GM19467 (cell line): ENCODE measurements around the gene AATK.

Source experiments
- ATAC-seq: cut with Tn5 transposase; IDR thresholded peaks from one replicate; pipeline ENCODE4 v1.9.1; 2021; ENCODE audit warnings: mild to moderate bottlenecking, moderate library complexity; ENCODE audit not compliant: unreplicated experiment

Gene AATK

GRCh38 chr17:81118308-81119221, 47.5 kb downstream of the AATK start:
- ATAC-seq = no peak

DNA sequence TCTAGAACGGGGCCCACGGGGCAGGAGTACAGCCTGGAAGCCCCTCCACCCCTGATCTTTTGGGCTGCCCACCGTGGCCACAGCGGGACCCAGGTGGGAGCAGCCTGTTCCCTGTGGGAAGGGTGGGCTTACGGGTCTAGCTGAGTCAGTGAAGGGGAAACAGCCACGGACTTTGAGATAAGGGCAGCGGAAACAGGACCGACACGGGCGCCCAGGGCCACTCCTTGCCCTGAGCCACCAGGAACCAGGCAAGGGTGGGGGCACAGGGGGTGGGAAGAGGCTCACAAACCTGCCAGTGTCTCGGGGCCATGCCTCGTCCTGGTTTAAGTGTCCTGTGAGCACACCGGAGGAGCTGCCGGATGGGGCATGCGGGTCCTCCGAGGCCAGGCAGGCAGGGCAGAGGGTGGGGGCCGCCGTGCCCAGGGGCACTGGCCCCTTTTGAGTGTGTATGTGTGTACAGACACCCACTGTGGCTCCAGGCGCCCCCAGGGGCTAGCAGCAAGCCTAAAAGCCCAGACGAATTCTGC, 48.3 kb downstream of the AATK start:
- no peak for ATAC-seq

DNA sequence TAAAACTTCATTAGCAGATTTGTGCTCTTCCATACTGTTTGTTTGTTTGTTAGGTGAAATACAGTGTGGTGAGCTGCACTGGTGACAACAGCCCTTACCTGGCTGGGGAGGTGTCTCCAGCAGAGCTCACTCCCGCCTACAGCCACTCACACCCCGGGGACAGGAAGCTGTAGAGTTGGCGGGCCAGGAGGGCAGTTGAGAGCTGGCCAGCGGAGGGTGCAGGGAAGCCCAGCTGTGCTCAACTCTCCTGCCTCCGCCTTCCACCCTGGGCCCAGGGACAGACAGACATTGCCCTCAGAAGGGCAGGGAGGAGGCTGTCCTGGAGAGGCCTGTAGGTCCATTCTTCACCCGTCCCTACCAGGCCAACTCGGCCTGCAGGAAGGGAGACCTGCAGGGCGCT, 49.3 kb downstream of the AATK start:
- ATAC-seq = no peak

DNA sequence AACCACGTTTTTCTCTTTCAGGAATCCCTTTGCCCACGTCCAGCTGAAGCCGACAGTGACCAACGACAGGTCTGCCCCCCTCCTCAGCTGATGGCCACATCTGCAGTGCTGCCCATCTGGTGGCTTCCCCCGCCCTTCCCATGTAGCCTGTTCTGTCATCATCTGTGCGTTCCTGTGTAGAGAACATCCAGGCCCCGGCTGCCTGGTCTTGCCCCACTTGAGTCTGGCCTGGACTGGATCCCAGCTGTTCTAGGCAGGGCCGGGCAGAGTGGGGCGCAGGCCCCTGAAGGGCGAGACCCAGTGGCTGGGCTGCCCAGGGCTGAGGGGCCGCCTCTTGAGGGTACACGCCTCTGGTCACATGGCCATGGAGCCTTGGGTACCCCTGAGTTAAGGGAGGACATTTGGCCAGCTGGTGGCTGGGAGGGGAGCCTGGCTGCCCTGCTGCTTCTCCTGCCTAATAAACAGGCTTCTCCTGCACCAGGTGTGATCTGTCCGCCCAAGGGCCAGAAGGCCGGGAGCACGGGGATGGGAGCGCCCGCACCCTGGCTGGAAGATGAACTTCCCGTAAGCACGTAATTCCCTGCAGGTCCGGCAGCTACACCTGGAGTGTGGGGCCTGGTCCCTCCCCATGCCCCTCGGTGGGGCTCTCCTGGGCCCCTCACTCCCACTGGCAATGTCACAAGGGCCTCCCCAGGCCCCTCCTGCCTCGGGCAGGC, 50.1 kb downstream of the AATK start:
- no peak for ATAC-seq

DNA sequence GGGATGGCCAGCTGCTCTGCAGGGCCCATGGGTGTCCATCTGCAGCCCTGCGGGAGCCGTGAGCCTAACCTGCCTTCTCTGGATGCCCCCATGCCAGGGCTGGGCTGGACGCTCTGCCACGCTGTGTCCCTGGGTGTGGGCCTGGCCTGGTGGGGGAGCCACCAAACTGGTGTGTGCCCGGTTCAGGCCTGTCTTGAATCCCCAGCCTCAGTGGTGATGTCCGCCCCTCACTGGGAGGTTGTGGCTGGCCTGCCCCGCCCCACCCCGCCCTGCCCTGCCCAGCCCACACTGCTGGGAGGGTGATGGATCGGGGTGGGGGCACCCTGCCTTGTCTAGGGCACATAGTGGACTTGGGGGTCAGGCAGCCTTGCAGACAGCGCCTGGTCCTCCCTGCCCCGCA, 50.8 kb downstream of the AATK start:
- no peak for ATAC-seq

- ATAC-seq = no peak
These were observed 51.5 kb downstream of the AATK start for GRCh38 chr17:81114351-81115093.

- no peak for ATAC-seq
These were observed 52.8 kb downstream of the AATK start for GRCh38 chr17:81113158-81113724.

GRCh38 chr17:81112450-81112849, 53.6 kb downstream of the AATK start:
- ATAC-seq = no peak

- no peak for ATAC-seq
These were observed 55.0 kb downstream of the AATK start for GRCh38 chr17:81111066-81111465.

DNA sequence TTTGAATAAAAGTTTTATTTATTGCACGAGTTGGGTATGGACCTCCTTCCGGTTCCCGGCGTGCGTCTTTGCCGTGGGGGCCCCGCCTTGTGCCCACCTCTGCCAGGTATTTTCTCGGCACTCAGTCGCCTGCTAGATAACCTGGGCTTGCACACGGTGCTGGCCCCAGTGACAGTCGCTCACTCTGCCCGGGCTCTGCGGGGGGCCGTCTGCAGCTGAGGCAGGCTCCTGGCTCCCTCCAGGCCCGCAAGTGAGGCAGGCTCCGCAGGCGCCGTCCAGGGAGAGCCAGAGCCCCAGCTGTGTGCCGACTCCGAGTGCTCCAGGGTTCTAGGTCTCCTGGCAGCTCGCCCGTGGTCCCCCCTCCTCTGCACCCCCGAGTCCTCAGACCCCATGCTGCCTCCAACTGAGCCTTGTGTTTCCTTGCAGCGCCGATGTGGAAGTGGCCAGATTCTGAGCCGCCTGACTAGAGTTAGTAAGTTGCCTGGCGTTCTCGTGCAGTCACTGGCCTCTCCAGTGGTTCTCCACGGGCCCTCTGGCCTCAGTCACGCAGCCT, 55.5 kb downstream of the AATK start:
- ATAC-seq = no peak

DNA sequence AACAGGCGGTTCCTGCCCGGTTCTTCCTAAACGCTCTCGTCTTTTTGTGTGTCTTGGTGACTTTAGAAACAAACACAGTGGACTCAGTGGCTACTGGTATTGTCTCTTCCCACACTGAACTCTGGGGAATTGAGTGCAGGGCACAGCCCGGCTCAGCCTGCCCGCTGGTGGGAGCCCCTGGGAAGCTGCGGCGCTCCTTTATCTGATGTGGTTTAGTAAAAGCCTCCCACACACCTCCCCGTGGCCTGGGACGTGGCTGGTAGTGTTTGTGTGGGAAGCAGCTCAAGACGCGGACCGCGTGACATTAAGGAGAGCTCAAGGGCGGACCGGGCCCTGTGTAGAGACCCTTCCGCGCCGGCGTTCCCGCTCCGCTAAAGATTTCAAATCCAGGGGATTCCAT, 56.1 kb downstream of the AATK start:
- ATAC-seq = no peak

DNA sequence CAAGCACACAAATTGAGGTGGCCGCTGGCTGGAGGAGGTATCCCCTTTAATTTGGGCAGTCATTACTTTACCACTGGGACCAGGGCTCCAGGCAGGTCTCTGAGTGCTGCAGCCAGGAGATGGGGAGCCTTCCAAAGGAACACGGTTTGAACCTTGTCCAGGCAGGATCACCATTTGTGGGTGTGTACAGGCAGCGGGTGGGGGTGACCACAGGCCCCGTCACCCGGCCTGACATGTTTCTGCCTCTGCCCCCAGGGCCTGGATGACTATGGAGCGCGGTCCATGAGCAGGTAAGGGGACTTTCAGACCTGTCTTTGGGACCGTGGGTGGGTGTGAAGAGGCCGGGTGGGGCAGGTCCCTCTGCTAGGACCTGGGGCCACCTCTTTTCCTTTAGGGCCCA, 57.8 kb downstream of the AATK start:
- ATAC-seq = no peak

DNA sequence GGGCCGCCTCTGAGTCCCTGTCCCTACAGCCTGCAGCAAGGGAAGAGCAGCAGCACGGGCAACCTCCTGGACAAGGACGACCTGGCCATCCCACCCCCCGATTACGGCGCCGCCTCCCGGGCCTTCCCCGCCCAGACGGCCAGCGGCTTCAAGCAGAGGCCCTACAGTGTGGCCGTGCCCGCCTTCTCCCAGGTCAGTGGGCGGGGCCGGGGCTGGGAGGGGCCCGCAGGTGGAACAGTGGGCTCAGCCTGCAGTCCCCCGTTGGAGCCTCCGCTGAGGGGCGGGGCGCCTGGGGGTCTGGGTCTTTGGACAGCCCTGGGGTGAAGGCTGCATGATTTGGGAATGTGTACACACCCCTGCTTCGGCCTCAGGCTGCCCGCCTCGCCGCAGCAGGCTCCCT, 59.3 kb downstream of the AATK start:
- ATAC-seq = no peak

GRCh38 chr17:81103379-81103778, 62.6 kb downstream of the AATK start:
- no peak for ATAC-seq

DNA sequence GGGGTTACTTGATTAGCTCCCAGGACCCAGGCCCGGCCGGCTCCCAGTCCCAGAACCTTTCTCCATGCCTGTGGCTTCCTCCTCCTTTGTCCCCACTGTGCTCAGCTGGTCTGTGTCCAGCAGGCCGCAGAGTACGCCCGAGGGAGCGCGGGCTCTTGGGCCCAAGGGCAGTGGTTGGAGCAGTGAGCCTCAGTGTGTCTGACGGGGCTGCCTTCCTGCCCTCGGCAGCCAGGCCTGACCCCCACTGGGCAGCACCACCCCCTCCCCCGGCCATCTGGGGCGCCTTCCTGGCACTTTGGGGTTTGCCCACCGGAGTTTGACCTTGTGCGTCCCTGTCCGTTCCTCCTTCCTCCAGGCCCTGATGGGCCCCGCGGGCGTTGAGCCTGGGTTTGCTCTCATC, 63.2 kb downstream of the AATK start:
- no peak for ATAC-seq

GRCh38 chr17:81102352-81102751, 63.7 kb downstream of the AATK start:
- ATAC-seq = no peak

DNA sequence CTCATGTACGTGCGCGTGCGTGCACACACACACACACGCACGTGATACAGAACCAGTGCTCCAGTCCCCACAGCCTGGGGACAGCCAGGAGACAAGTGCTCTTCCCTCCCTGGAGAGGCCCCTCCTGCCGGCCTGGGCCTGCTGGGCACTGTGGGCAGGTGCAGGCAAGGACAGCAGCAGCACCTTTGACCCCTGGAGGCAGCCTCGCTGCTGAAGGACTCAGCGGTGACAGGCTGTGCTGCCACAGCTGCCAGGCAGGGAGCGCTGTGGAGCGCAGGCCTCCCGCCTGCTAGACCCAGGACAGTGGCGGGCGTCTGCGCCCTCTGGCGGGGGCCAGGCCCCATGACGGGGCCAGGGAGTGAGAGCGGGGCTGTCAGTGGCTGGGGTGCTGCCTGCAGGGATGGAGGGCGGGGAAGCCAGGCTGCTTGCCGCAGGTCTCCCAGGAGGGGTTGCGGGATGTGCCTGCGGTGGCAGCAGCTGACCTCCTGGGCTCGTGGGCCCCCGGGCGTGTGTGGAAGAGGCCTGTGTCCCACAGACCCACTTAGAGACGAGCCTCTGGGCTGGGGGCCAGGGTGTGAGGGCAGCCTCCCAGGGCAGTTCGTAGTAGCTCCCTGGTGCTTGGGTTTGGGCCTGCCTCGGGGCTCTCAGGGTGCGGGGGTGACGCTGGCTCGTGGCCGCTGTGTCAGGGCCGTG, 64.3 kb downstream of the AATK start:
- peak; percentile 75 for ATAC-seq

DNA sequence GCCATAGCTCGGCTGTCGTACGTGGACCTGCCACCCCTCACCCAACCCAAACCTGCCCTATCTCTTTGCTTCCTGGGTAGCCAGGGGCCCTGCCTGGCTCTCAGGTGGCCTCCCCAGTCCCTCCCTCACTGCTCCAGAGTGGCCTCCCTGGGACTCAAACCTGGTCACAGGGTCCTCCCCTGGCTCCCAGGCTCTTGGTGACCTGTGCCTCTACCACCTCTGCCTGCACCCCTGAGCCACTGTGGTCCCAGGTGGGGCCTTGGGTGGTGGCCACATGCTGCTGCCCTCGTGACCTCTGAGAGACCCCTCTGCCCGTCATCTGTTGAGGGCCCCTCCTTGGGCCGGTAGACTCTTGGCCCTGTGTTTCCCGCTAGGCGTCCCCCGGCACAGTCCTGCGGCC, 65.4 kb downstream of the AATK start:
- ATAC-seq = no peak

DNA sequence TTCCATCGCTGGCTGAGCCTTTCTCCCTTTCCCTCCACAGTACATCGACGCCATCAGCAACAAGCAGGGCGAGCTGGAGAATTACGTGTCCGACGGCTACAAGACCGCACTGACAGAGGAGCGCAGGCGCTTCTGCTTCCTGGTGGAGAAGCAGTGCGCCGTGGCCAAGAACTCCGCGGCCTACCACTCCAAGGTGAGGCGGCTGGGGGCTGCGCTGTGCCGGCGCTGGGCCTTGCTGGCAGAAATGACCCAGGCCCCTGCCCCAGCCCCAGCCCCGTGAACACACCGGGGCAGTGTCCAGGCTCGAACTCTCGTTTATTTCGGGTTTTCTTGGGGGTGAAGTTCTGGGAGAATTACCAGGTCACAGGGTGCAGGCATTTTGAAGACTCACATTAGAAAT, 66.1 kb downstream of the AATK start:
- no peak for ATAC-seq

- no peak for ATAC-seq
These were observed 68.1 kb downstream of the AATK start for GRCh38 chr17:81097943-81098308.
